Tibial artery (tissue), 4 donors: ENCODE results near the gene MISP.

ENCODE experiments used
- DNase-seq, 2 donors: peaks; one replicate each; pipeline ENCODE4 v3.0.0-alpha.2; 2019
- H3K27ac ChIP-seq, 2 donors: fragments of 200-600 bp; sonication (generic) in 1 of 2; 1 replicate in 1 of 2; 2 replicates in 1 of 2; pipeline ENCODE4 v1.5.1; 2018 to 2019; ENCODE audit warnings: mild to moderate bottlenecking in 1 of 2
- H3K27me3 ChIP-seq, 2 donors: fragments of 200-600 bp; sonication (generic) in 1 of 2; one replicate each; pipeline versions ENCODE4 v1.5.1 to v1.6.0; 2016 to 2019
- H3K36me3 ChIP-seq, 3 donors: fragments of 200-600 bp; sonication (generic) in 2 of 3; one replicate each; pipeline ENCODE4 v1.5.1; 2016 to 2019; ENCODE audit warnings: mild to moderate bottlenecking in 2 of 3
- H3K4me1 ChIP-seq, 4 donors: fragments of 200-600 bp; sonication (generic) in 2 of 4; 1 replicate in 3 of 4; 2 replicates in 1 of 4; pipeline ENCODE4 v1.5.1; 2016 to 2019
- H3K4me3 ChIP-seq, 2 donors: fragments of 200-600 bp; sonication (generic) in 1 of 2; 1 replicate in 1 of 2; 2 replicates in 1 of 2; pipeline ENCODE4 v1.5.1; 2018 to 2019; ENCODE audit warnings: mild to moderate bottlenecking in 2 of 2
- H3K9me3 ChIP-seq, 3 donors: fragments of 200-600 bp; sonication (generic) in 1 of 3; one replicate each; pipeline ENCODE4 v1.5.1; 2016 to 2019
- intact Hi-C: fragments of 100-400 bp; cut with DNase I; formaldehyde crosslinking; loops from one replicate; pipeline ENCODE4 v1.15.0; 2023; ENCODE audit warnings: low total_unique reads
- TF ChIP-seq, protein P1 (sequence below), 2 experiments: fragments of 200-600 bp in 1 of 2; fragments of 450-650 bp in 1 of 2; IDR thresholded peaks; one replicate each; pipeline ENCODE4 v1.5.1; 2017 to 2019; ENCODE audit warnings: antibody characterized with exemption in 2 of 2, mild to moderate bottlenecking in 1 of 2, moderate library complexity in 1 of 2

Gene MISP

DNA sequence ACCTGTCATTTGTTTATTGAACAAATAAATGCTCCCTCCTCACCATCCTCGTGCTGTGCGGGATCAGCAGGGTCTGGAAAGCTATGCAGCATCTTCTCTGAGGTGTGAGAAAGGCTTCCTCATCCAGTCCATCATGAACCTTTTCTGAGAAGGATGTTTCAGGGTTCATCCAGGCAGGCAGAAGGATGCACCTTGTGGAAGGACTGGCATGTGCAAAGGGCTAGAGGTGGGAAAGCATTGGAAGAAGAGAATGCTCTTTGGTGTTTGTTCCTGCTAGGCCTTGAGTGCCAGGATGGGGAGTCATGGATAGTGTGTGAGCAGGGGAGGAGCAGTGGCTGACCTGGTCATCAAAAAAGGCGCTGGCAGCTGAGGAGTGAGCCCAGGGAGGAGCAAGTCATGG lies 35.6 kb upstream of the MISP start:
- peaks cover 0 to 8% (median 6%) of the 10 kb centered on the region in 3 donors for H3K36me3 ChIP-seq
- H3K9me3 ChIP-seq = peaks cover 0 to 8% (median 6%) of the 10 kb centered on the region in 3 donors
- H3K27me3 ChIP-seq = peaks cover 0 to 52% of the 10 kb centered on the region in 2 donors
- intact Hi-C loops = no loop called here
- H3K4me3 ChIP-seq = no peak overlapping the region
- DNase-seq = no peak
- H3K27ac ChIP-seq = no peak overlapping the region
- TF ChIP-seq, protein P1, sequence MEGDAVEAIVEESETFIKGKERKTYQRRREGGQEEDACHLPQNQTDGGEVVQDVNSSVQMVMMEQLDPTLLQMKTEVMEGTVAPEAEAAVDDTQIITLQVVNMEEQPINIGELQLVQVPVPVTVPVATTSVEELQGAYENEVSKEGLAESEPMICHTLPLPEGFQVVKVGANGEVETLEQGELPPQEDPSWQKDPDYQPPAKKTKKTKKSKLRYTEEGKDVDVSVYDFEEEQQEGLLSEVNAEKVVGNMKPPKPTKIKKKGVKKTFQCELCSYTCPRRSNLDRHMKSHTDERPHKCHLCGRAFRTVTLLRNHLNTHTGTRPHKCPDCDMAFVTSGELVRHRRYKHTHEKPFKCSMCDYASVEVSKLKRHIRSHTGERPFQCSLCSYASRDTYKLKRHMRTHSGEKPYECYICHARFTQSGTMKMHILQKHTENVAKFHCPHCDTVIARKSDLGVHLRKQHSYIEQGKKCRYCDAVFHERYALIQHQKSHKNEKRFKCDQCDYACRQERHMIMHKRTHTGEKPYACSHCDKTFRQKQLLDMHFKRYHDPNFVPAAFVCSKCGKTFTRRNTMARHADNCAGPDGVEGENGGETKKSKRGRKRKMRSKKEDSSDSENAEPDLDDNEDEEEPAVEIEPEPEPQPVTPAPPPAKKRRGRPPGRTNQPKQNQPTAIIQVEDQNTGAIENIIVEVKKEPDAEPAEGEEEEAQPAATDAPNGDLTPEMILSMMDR (IDR thresholded peaks at IDR 0.05) = no peak
- peaks cover 0 to 13% (median 9%) of the 10 kb centered on the region in 4 donors for H3K4me1 ChIP-seq

- H3K27me3 ChIP-seq = peaks cover 0 to 60% of the 10 kb centered on the region in 2 donors
- H3K27ac ChIP-seq = no peak overlapping the region
- no peak overlapping the region for H3K4me3 ChIP-seq
- intact Hi-C loops = no loop called here
- peaks cover 0 to 8% (median 6%) of the 10 kb centered on the region in 3 donors for H3K36me3 ChIP-seq
- peaks cover 0 to 17% (median 9%) of the 10 kb centered on the region in 4 donors for H3K4me1 ChIP-seq
- no peak for DNase-seq
- TF ChIP-seq, protein P1 (IDR thresholded peaks at IDR 0.05) = no peak
- peaks cover 0 to 8% (median 6%) of the 10 kb centered on the region in 3 donors for H3K9me3 ChIP-seq
These were observed 32.5 kb upstream of the MISP start for GRCh38 chr19:718251-718951.

DNA sequence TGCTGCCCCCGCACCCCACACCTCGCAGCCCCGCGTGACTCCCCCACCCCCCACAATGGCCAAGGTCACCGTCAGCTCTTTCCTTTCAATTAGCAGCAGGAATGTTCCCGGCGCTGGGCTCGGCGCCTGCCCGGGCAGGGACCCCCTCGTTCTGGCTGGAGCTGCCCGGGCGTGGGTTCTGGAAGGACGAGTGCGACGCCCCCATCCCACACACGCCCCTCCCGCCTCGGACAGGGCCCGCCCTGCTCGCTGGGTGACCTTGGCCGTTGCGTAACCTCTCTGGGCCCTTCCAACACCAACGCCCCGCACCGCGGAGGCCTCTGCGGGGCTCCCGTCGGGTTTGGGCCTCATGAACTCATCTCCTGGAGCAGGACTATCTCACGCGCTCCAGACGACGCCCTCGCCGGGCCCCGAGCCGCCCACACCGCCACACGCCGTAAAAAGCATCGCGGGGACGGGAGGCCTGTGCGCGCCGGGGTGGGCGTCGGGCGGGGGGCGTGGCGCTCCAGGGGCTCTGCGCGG lies 31.9 kb upstream of the MISP start:
- Histone ChIP-seq H3K36me3 (peaks cover 0 to 8% (median 6%) of the 10 kb centered on the region in 3 donors), H3K4me1 (peaks cover 0 to 17% (median 9%) of the 10 kb centered on the region in 4 donors), H3K4me3 (no peak overlapping the region), H3K9me3 (peaks cover 0 to 8% (median 6%) of the 10 kb centered on the region in 3 donors), H3K27me3 (peaks cover 0 to 61% of the 10 kb centered on the region in 2 donors), H3K27ac (peak overlapping the region; percentile 24 to 29)
- DNase-seq = peak; percentile 73 to 77
- intact Hi-C loops = no loop called here
- TF ChIP-seq, protein P1 (IDR thresholded peaks at IDR 0.05) = no peak

- Histone ChIP-seq H3K27me3 (peaks cover 0 to 59% of the 10 kb centered on the region in 2 donors), H3K36me3 (peaks cover 0 to 8% (median 6%) of the 10 kb centered on the region in 3 donors), H3K9me3 (peaks cover 0 to 8% (median 6%) of the 10 kb centered on the region in 3 donors), H3K4me1 (peaks cover 0 to 17% (median 9%) of the 10 kb centered on the region in 4 donors), H3K4me3 (no peak overlapping the region), H3K27ac (peak overlapping the region; percentile 24 to 29)
- intact Hi-C loops = no loop called here
- no peak for DNase-seq
- TF ChIP-seq, protein P1 (IDR thresholded peaks at IDR 0.05) = no peak
These were observed 31.1 kb upstream of the MISP start for GRCh38 chr19:719636-720344.

DNA sequence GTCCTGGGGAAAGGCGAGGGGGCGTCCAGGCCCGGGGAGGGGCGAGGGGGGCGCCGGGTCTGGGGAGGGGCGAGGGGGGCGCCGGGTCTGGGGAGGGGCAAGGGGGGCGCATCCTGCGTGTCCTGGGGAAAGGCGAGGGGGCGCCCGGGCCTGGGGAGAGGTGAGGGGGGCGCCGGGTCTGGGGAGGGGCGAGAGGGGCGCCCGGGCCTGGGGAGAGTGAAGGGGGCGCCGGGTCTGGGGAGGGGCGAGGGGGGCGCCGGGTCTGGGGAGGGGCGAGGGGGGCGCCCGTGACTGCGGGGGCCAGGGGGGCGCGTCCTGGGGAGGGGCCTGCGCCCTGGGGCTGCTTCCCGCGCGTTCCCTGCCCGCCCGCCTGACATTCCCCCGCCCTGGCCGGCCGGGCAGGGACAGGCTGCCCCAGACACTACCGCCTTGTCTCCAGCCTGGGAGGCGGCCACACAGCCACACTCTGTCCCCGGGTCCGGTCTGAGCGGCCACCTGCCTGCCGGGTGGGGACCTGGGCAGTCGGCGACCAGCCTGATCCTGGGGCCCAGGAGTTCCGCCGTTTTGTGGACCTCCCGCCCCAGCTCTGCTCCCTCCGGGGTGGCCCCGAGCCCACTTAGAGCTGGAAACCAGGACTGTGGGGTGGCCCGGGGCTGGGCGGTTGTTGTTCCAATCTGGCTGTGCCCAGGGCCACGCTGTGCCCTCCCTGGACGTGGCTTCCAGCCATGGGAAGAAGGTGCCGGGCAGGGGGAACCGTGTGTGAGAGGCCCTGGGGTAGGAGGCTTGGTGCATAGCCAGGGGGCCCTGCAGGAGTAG lies 30.4 kb upstream of the MISP start:
- no peak for DNase-seq

More for the DNA sequence above, 30.4 kb upstream of the MISP start:
- H3K36me3 ChIP-seq = peaks cover 0 to 2% (median 1%) of the 10 kb centered on the region in 3 donors
- TF ChIP-seq, protein P1 (IDR thresholded peaks at IDR 0.05) = no peak
- peaks cover 0 to 59% of the 10 kb centered on the region in 2 donors for H3K27me3 ChIP-seq
- intact Hi-C loops = no loop called here
- no peak overlapping the region for H3K4me3 ChIP-seq
- H3K27ac ChIP-seq = peak overlapping the region in 1 of 2 donors; percentile 44
- H3K4me1 ChIP-seq = peaks cover 0 to 17% (median 9%) of the 10 kb centered on the region in 4 donors
- H3K9me3 ChIP-seq = peaks cover 0 to 3% (median 1%) of the 10 kb centered on the region in 3 donors
